ENCODE data around the gene RHOJ. TPM values are rescaled to one million over a fixed set of nuclear protein-coding genes. Genes with fewer than 3 reads are reported as not detected.

The RHOJ gene
- total RNA-seq, 1 experiment from 2014 or later, result not detected

DNA sequence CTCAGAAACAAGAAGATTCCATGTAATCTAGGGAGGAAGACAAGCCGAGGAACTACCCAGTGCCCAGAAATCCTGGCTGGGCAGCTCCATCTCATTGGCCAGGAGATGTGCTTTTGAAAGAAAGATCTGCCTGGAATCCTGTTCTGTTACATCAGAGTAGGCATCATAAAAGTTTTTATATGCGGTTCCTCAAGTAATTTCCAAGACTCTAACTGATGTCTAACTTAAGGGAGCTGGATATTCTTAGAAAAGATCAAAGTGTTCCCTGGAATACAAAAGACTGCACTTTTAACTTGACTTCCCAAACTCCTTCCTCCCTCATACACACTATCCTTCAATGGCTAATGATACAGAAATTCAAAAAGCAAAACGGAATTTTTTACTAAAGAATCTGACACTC, 16.3 kb downstream of the RHOJ start:
- Mint-ChIP-seq H3K4me3 (ENCODE audit: unreplicated experiment) (no peak overlapping the region), H3K9me3 (ENCODE audit: unreplicated experiment) (no peaks in the 10 kb centered on the region), H3K27me3 (ENCODE audit: insufficient read depth, unreplicated experiment) (peaks cover 11% of the 10 kb centered on the region), H3K27ac (ENCODE audit: unreplicated experiment) (no peak overlapping the region), H3K4me1 (ENCODE audit: low read depth, unreplicated experiment) (no peaks in the 10 kb centered on the region), H3K36me3 (ENCODE audit: insufficient read depth, unreplicated experiment) (no peaks in the 10 kb centered on the region)
- intact Hi-C loops (cut with micrococcal nuclease; ENCODE audit: unreplicated experiment), result no loop called here
- ChIA-PET CTCF (no interaction called here), POLR2A (no interaction called here)
- no peaks in the 10 kb centered on the region for H3K27me3 ChIP-seq (replicated peaks; ENCODE audit: control insufficient read depth, insufficient read depth, low read length)
- no peaks in the 10 kb centered on the region for H3K4me1 ChIP-seq
- BruUV-seq (replicated peaks), result no TSS peak
- no peak overlapping the region for H3K4me3 ChIP-seq (ENCODE audit: low read depth, low read length)
- no peaks in the 10 kb centered on the region for H3K36me3 ChIP-seq (ENCODE audit: control insufficient read depth, insufficient read depth, low read length)
- DNase-seq, result no peak
- TF ChIP-seq, protein P1, sequence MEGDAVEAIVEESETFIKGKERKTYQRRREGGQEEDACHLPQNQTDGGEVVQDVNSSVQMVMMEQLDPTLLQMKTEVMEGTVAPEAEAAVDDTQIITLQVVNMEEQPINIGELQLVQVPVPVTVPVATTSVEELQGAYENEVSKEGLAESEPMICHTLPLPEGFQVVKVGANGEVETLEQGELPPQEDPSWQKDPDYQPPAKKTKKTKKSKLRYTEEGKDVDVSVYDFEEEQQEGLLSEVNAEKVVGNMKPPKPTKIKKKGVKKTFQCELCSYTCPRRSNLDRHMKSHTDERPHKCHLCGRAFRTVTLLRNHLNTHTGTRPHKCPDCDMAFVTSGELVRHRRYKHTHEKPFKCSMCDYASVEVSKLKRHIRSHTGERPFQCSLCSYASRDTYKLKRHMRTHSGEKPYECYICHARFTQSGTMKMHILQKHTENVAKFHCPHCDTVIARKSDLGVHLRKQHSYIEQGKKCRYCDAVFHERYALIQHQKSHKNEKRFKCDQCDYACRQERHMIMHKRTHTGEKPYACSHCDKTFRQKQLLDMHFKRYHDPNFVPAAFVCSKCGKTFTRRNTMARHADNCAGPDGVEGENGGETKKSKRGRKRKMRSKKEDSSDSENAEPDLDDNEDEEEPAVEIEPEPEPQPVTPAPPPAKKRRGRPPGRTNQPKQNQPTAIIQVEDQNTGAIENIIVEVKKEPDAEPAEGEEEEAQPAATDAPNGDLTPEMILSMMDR (IDR thresholded peaks at IDR 0.05; ENCODE audit: insufficient read depth in 1 of 2, low read depth in 1 of 2, low read length in 1 of 2, severe bottlenecking in 1 of 2, unreplicated experiment in 1 of 2), result no peak
- no peaks in the 10 kb centered on the region for H3K9me3 ChIP-seq

DNA sequence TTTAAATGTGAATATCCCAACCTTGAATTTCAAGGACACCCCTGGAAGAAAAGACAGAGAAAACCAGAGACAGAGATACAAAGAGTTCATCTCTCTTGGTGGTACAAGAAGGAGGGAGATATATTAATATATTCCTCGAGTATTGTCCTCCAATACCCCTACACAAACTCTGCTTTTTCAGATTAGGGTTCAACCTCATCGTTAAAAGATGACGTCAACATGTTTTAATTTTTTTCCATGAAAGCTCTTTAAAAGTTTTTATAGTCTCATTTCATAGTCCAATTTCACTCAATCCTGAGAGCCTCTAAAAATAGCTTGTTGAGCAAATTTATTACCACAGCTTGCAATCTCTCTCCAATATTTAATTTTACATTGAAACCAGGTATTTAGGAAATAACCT, 19.4 kb downstream of the RHOJ start:
- Mint-ChIP-seq H3K9me3 (ENCODE audit: unreplicated experiment) (no peaks in the 10 kb centered on the region), H3K4me1 (ENCODE audit: low read depth, unreplicated experiment) (no peaks in the 10 kb centered on the region), H3K27ac (ENCODE audit: unreplicated experiment) (no peak overlapping the region), H3K4me3 (ENCODE audit: unreplicated experiment) (no peak overlapping the region), H3K36me3 (ENCODE audit: insufficient read depth, unreplicated experiment) (no peaks in the 10 kb centered on the region), H3K27me3 (ENCODE audit: insufficient read depth, unreplicated experiment) (peaks cover 11% of the 10 kb centered on the region)
- no peak overlapping the region for H3K4me3 ChIP-seq (ENCODE audit: low read depth, low read length)
- no peaks in the 10 kb centered on the region for H3K9me3 ChIP-seq
- H3K27me3 ChIP-seq (replicated peaks; ENCODE audit: control insufficient read depth, insufficient read depth, low read length), result no peaks in the 10 kb centered on the region
- no peaks in the 10 kb centered on the region for H3K4me1 ChIP-seq
- intact Hi-C loops (cut with micrococcal nuclease; ENCODE audit: unreplicated experiment), result no loop called here
- no peak for DNase-seq
- BruUV-seq (replicated peaks), result no TSS peak
- POLR2A ChIA-PET, result no interaction called here
- TF ChIP-seq, protein P1 (IDR thresholded peaks at IDR 0.05; ENCODE audit: insufficient read depth in 1 of 2, low read depth in 1 of 2, low read length in 1 of 2, severe bottlenecking in 1 of 2, unreplicated experiment in 1 of 2), result no peak
- H3K36me3 ChIP-seq (ENCODE audit: control insufficient read depth, insufficient read depth, low read length), result no peaks in the 10 kb centered on the region
- CTCF ChIA-PET, result no interaction called here

DNA sequence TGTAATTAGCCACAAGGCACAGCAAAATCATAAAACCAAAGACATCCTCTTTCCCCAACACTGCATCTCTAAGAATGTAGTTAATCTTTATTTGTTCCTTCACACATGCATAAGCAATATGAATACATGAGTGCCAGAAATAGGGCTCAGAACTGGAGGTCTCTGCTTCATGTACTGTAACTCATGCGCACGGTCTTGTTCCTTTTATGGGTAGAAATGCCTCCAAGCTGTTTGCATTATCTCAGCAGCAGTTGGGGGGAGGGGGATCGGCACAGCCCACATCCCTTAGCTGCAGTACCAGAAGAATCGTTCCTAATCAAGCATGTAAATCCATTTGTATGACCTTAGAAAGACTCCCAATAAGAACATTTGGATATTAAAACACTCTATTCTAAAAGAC, 20.0 kb downstream of the RHOJ start:
- Histone ChIP-seq H3K36me3 (ENCODE audit: control insufficient read depth, insufficient read depth, low read length) (no peaks in the 10 kb centered on the region), H3K4me3 (ENCODE audit: low read depth, low read length) (no peak overlapping the region), H3K27me3 (replicated peaks; ENCODE audit: control insufficient read depth, insufficient read depth, low read length) (no peaks in the 10 kb centered on the region), H3K9me3 (no peaks in the 10 kb centered on the region), H3K4me1 (no peaks in the 10 kb centered on the region)
- no TSS peak for BruUV-seq (replicated peaks)
- H3K27ac Mint-ChIP-seq (ENCODE audit: unreplicated experiment), result no peak overlapping the region
- no peaks in the 10 kb centered on the region for H3K9me3 Mint-ChIP-seq (ENCODE audit: unreplicated experiment)
- TF ChIP-seq, protein P1 (IDR thresholded peaks at IDR 0.05; ENCODE audit: insufficient read depth in 1 of 2, low read depth in 1 of 2, low read length in 1 of 2, severe bottlenecking in 1 of 2, unreplicated experiment in 1 of 2), result no peak
- H3K4me1 Mint-ChIP-seq (ENCODE audit: low read depth, unreplicated experiment), result no peaks in the 10 kb centered on the region
- DNase-seq, result no peak
- H3K4me3 Mint-ChIP-seq (ENCODE audit: unreplicated experiment), result no peak overlapping the region
- peaks cover 11% of the 10 kb centered on the region for H3K27me3 Mint-ChIP-seq (ENCODE audit: insufficient read depth, unreplicated experiment)
- CTCF ChIA-PET, result no interaction called here
- H3K36me3 Mint-ChIP-seq (ENCODE audit: insufficient read depth, unreplicated experiment), result no peaks in the 10 kb centered on the region
- intact Hi-C loops (cut with micrococcal nuclease; ENCODE audit: unreplicated experiment), result no loop called here
- POLR2A ChIA-PET, result no interaction called here

Measured in Caco-2 (cell line).